HS-27A (cell line): ENCODE results near the gene DSTYK.
"Not testable (repeated sequence)": the region's sequence is repeated elsewhere in the genome, so short reads cannot be mapped to it uniquely, and the experiment has no call there.

Experiments
- DNase-seq: peaks from one replicate; pipeline ENCODE4 v3.0.0-alpha.2; 2012; ENCODE audit warnings: low read depth, missing footprints

Gene DSTYK

DNA sequence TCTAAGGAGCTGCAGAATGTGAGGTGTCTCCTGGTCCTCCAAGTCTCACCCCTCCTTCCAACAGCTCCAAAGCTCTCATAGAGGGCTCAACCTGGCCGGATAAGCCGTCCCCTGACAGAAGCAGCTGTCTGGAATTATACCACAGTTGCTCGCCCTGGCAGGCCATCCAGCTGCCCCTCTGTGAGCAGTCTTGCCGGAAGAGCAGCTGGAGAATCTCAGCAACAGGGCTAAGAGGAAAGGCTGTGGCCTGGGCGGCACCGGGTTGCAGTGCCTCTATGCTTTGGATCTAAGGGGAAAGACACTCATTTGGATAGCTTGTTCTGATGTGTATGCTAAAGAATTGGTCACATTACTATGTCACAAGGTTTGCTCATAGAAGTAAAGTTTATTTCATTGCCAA is 28.6 kb upstream of the DSTYK start:
- no peak for DNase-seq

DNA sequence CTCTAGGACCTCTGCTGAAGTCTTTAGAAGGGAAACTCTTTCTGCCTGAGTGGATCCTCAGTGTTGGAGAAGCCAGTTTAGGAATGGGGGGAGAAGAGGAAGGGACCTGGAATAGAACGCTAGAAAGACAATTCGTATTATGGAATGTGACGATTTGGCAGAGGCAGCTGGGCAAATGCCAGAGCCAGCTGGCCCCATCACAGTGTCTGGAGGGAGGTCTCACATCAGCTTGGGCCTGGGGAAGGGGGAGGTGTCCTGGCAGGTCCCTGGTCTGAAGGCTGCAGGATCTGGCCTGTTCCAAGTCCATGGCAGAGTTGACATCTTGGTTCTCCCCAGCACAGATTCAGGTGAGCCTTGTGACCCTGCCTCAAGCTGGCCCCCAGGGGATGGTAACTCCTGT is 27.6 kb upstream of the DSTYK start:
- no peak for DNase-seq

DNA sequence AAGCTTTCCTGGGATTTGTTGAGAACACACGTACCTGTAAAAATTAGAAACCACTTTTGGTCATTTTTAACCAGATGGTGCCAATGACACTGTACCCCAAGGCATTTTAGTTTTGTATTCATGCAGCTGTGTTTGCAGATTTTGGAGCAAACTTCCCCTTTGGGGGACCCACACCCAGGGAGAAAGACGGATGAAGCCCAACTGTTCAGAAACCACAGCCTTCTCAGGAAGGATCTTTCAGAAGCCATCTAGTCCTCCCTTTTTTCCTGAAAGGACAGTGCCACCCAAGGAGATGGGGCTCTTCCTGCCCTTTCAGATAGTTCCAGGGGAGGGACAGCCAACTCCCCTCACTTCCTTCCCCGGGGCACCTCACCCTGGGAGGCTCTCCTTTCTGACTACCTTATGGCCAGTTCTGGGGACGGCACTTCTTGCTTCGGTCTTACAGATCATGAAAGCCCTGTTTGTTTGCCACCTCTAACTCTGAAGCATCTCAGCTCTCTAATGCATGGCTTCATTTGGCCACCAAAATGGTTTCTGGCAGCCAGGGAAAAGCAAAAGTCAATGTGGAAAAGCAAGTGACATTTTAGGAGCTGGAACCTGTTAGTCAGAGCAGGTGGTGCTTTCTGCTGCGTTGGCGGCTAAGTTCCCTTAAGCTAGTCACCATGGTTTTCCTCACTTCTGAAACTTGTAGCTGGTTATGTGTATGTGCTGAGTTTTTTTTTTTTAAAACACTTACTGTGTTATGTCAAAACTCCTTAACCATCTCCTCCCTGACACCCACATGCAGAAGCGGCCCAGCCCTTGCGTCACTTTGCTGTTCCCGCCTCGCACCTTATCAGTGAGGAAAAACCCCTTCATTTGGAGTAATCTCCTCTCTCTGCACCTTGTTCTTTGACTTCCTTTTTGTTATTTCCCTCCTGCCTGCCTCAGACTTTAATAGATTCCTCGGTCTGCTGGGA is 26.3 kb upstream of the DSTYK start:
- no peak for DNase-seq

DNA sequence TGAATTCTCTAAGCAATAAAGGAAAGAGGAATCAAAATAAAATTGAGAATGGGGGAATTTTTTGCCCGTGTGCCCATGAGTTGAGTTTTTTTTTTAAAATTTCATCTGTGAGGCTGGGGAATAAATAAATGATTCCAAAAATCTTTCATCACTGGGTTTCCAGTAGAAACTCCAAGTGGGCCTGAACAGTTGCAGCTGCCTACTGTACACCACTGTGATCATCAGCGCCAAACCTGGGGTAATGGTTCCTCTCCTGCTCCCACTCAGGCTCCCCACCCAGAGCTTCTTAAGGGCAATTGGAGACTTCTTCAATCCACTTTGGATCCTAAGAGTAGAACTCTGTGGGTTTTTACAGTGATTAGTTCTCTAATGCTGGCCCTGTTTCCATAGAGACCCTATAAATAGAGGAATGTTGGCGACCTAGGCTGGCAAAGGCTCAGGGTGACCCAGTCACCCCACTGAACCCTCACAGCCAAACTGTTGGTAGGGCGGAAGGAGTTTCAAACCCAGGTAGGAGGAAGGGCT is 25.5 kb upstream of the DSTYK start:
- no peak for DNase-seq

DNA sequence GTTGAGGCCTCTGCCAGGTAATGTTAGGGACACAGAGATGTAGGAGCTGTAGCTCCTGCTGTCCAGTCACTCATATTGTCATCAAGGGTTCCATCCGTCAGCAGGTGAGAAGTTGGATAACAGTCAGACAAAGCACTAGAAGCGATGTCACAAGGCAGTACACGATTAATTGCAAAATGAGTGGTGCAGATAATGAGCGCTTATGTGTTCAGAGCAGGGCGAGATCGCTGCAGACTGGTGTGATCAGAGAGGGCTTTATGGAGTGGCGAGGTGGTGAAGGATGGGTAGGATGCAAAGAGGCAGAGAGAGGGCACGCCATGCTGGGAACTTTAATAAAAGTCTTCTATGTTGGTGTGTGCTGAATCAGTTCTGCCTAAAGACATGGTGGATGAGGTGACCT is 25.0 kb upstream of the DSTYK start:
- no peak for DNase-seq

DNA sequence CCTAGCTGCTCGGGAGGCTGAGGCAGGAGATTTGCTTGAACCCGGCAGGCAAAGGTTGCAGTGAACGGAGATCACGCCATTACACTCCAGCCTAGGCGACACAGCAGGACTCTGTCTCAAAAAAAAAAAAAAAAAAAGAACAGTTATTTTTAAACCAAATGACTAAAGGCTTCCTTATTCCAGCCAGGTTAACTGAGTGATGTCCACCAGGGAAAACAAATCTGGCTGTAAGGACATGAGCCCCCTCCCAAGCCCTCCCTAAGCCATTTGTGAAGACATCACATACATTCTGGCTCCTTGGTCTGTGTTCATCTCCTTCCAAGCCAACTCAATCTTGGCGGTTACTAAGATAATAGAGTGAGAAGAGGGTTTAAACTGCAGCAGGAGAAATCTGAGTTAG is 24.4 kb upstream of the DSTYK start:
- no peak for DNase-seq

DNA sequence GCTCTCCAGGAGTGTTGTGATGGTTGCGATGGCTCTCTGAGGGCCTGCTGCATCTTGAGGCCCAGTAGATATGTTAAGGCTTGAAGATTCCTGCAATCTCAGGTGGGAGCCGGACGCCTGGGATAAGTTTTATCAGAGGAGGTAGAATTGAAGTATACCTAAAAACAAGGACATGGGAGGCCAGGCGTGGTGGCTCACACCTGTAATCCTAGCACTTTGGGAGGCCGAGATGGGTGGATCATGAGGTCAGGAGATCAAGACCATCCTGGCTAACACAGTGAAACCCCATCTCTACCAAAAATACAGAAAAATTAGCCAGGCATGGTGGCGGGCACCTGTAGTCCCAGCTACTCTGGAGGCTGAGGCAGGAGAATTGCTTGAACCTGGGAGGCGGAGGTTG is 22.5 kb upstream of the DSTYK start:
- DNase-seq = not testable (repeated sequence)

DNA sequence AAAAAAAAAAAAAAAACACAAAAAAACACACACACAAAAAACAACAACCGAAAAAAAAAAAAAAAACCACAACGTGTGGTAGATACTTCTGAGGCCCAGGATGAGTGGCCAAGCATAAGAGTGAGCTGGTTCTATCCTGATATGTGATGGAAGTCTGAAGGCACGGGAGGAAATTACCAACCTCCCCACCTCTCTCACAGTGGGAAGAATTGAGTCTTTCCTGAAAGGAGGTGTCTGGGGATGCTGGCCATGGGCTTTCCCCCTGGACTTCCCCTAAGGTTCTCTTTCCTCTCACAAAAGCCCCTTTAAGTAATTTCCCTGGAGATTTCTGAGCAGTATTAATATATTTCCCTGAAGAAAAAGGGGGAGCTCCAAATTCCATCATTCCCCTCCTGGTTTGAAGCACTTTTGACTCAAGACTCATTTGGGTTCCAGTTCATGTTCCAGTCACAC is 21.5 kb upstream of the DSTYK start:
- DNase-seq = no peak

DNA sequence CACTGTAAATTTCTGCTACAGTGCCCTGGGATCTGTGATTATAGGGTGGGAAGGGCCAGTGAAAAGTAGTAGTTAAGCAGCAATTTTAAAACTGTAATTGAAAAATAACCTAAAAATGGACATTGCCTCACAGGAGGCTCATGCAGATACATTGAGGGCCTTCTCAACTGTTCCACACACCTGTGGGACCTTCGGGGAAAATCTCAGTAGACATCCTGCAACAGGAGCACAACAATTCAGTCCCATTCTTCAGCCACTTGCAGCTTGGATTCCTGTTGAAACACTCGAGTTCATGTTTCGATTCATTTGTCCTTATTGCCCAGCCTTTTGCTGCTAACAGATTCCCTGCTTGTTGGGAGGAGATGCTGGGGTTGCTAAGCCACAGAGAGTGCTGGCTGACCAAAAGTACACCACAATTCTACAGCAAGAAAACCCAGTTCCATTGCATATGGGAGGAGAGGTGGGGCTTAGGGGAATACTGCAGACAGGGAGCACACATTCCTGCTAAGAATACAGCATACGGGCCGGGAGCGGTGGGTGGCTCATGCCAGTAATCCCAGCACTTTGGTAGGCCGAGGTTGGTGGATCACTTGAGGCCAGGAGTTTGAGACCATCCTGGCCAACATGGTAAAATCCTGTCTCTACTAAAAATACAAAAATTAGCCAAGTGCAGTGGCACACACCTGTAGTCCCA is 20.8 kb upstream of the DSTYK start:
- no peak for DNase-seq

DNA sequence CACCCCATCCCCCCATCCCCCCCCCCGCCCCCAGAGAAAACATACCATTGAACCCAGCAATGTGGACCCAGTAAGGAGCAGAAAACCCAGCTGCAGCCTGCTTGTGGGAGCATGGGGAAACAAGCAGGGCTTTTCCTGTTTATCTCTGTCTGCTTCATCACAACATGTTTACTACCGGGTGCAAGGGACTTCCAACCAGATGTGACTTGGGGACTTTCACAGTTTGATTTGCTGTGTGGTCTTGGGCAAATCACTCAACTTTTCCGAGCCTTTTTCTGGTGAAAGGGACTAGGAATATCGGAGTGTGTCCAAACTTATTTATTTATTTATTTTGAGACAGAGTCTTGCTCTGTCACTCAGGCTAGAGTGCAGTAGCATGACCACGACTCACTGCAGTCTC is 19.5 kb upstream of the DSTYK start:
- DNase-seq = no peak

DNA sequence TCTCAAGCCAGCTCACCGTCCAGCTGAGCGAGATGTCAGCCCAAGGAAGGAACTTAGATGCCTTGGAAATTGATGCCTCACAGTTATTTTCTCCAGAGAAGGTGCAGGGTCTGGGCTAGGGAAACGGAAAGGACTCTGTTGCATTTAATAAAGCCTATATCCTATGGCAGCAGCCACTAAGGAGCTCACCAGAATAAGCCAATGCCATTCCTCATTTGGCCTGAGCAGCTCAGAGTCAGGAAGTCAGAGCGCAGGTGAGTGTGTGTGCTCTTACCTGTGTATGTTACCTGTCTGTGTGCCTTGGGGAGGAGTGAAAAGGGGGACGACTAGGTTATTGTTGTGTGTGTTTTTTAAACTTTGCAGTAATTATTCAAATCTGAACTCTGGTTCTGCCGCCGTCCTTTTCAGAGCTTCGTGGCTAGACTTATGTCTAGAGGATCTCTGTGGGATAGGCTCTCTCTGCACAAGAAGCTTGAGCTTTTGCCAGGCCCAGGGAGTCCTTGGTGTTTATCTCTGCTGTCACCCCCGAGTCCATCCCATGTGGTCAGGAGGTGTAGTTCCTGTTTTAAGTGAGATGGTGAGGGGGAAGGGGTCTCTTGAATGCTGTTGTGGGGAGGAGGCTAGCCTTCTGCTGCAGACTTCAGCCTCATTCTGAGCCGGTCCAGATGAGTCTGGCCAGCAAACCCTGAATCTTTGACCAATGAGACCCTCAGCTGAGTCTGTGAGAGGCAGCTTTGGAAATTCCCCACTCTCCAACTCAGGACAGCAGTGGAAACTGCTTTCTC is 18.6 kb upstream of the DSTYK start:
- DNase-seq = no peak

DNA sequence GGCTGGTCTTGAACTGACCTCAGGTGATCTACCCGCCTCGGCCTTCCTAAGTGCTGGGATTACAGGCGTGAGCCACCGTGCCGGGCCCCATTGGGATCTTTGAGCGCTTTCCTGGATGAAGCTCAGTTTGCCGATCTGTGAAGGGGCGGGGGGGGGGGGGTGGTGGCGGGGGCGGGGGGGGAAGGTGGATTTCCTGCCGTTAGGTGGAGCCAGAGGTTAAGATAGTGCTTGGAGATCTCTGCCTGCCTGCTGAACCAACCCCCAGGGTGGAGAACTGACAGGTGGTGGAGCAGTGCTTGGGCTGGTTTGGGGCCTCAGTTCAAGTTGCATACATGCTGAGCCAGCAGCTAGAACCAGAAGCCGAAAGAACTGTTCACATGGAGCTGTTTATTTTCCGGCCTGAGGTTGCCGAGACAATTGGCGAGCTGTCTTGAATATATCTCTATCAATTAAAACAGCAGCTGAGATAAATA is 17.9 kb upstream of the DSTYK start:
- DNase-seq = no peak

DNA sequence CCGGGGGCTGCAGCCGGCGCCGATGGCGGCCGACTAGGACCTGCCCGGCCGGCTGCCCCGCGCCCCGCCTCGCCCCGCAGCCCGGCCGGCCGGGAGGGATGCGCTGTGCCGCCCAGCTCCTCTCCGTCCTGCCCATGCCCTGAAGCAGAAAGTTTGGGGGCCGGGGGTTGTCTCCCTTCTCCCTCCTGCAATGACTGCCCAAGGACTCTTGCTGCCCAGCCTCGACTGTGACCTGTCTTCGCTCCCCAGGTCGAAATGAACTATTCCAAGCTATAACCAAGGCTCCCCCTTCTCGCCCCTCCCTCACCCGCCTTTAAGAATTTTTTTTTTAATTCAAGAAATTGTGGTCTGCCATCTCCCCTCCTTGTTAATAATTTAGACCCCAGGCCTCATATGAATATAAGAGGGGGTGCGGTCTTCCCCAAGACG is 16.6 kb upstream of the DSTYK start:
- no peak for DNase-seq

DNA sequence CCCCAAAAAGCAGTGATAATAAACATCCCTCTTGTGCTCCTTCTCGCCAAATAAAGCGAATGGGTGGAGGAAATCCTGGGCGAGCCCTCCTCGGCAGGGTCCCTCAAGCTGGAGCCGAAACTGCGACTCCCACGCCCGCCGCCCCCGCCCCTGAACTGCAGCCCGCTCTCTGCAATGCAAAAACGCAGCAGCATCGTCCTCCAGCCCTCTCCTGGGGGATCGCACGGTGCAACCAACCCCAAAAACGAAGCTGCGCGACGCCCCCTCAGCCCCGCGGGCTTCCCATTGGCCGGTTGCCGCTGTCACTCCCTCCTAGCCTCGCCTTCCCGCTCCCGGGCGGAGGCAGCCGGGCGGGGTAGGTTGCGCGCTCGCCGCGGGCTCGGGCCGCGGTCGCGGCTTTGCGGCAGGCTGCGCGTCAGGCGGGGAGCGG is 16.1 kb upstream of the DSTYK start, which contains the start of gene TMCC2:
TSS of gene TMCC2 (plus strand) at position 363 of the 430 bp plus-strand sequence. CDS start 619 bp downstream, outside the sequence.
- peak; percentile 72 for DNase-seq

DNA sequence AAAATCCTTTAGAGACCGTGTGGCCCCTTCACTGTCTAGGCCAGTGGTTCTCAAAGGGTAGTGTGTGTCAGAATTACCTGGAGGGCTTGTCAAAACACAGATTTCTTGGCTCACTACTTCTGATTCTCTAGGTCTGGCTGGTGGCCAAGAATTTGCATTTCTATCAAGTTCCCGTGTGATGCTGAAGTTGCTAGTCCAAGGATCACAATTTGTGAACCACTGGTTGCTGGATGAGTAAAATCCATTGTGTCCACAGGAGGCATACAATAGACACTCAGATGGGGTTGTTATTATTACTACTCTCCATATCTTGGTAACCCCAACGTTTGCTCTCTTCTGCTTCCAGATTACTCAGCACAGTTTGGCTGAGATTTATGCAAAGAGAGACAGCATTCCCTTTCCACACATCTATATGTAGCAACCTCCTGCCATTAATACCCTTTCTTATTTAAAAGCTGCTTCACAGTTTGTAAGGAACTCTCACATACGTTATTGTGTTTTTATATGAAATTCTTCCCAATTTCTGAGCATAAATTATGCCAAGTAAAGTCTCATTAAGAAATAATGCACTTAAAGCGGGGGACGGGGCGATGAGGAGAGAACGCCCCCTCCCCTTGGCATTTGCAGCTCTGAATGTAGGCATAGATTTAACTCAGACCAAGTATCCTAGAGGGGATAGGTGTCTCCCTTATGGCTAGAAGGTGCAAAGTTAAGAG is 15.5 kb upstream of the DSTYK start:
- DNase-seq = no peak

DNA sequence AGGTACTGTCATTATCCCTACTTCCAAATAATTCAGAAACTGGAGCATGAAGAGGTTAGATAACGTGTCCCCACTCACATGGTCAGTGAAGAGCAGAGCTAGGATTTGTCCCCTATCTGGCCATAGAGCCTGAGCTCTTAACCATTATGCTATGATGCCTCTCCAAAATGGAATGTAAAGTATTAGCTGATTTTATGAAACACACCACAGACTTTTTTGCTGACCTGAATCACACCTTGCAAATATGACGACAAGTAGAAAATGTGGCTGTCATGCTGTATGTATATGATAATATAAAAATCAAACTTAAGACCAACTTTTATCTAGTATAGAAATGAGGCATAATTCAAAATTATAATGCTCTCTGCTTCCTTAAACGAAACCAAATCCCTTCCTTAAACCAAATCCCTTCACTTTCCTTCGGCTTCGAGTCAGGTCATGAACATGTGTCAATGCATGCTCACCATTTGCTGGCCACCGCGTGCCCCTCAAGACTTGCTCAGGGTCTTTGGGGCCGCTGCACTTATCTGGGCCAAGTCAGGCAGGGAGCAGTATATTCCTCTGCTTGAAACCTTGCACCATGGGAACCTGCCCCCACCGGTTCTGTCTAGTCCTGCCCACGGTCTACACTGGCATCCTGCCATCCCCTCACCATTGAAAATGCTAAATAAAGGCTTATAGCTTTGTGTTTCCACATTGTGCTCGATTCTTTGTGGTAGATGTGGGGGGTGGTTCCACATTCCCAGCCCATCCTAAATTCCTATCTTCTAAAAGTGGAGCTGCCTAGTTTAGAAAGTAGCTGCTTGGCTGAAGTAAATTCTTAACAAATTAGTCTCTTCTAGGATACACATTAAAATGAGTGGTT is 14.6 kb upstream of the DSTYK start:
- no peak for DNase-seq

DNA sequence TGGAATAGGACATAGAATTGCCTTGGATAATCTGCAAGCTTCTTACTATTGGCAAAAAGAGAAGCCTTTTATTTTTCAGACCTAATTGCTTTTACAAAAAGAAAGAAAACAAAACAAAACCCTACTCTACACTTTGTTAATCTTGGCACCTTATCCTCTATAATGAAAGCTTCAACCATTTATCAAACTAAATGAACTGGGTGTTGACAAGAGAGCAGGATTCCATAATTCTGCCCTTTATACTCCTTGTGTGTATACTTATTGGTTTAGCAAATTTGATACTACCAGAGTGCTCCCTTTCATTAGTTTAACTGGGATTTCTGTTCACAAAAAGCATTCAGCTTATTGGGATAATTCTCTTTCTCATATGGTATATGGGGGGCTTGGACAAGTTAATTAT is 13.2 kb upstream of the DSTYK start:
- DNase-seq = no peak

DNA sequence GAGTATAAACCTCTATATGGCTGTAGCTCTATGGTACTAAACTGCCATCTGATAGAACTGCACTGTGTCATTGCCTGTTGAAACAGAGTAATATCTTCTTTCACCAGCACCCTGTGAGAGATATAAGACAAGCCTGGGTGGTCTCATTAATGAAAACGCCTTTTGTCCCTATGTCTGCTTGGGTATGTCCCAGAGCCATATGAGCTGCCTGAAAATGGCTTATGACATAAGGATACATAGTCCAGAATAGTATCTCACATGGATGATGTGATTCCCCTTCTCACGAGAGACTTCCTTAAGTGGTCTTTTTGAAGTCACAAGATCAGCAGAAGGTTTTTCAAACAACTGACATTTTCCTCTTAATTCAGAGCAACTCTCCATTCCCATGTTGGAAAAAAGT is 8.9 kb upstream of the DSTYK start:
- DNase-seq = no peak

DNA sequence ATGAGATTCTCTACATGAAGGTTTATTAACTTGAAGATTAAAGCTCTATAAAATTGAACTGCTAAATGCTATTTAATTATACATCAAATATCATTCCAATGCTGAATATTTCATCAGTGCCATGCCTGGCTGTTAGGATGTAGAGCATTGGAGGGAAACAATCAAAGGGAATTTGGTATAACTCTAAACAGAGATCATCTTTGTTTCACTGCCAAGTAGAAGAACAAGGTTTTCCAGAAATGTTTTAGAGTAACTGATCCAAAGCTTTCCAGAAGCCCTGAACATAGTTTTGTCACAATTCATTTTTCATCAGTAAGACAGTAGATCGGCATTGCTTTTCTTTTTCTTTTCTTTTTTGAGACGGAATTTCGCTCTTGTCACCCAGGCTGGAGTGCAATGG is 5.9 kb upstream of the DSTYK start:
- no peak for DNase-seq

DNA sequence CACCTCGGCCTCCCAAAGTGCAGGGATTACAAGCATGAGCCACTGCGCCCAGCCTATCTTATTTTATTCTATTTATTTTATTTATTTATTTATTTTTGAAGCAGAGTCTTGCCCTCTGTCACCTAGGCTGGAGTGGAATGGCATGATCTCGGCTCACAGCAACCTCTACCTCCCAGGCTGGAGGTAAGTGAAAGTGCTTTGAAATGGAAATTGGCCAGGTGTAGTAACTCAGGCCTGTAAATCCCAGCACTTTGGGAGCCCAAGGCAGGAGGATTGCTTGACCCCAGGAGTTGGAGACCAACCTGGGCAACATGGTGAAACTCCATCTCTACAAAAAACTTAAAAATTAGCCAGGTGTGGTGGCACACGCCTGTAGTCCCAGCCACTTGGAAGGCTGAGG is 5.1 kb upstream of the DSTYK start:
- DNase-seq = no peak
